A673 (cell line): ENCODE results near the gene GABRG3. TPM values are rescaled to one million over a fixed set of nuclear protein-coding genes. Genes with fewer than 3 reads are reported as not detected.

ENCODE experiments used
- BruUV-seq: library from RNA; stranded (reverse); fragments of 400-500 nt; replicated peaks from 2 replicates; lab custom pipeline; 2021; lab: Mats Ljungman, UMichigan
- CTCF ChIA-PET: fragments of 300-600 bp; sonication (Branson Sonifier 250); formaldehyde crosslinking; loops from one replicate; lab custom pipeline; 2022; ENCODE audit warnings: antibody characterized with exemption; lab: Charles Lee
- POLR2A ChIA-PET: fragments of 300-600 bp; sonication (Branson Sonifier 250); formaldehyde crosslinking; loops from one replicate; lab custom pipeline; 2022; ENCODE audit warnings: antibody characterized with exemption; ENCODE audit not compliant: low non-redundant PET; lab: Charles Lee
- DNase-seq: peaks from one replicate; pipeline ENCODE4 v3.0.0-alpha.2; 2015; ENCODE audit warnings: low spot score
- H3K27ac ChIP-seq: fragments of 200-600 bp; sonication (generic); 2 replicates; pipeline ENCODE4 v1.5.1; 2016; ENCODE audit warnings: mixed run types, low read depth, mild to moderate bottlenecking, mixed read lengths, antibody characterized with exemption, low read length; ENCODE audit not compliant: poor library complexity, severe bottlenecking
- H3K27me3 ChIP-seq: fragments of 200-600 bp; sonication (generic); replicated peaks from 2 replicates; pipeline ENCODE4 v1.6.1; 2017; ENCODE audit warnings: mixed run types, low read depth, mild to moderate bottlenecking, mixed read lengths, antibody characterized with exemption, low read length; ENCODE audit not compliant: insufficient read depth, poor library complexity
- H3K36me3 ChIP-seq: fragments of 200-600 bp; sonication (generic); 2 replicates; pipeline ENCODE4 v1.6.1; 2016; ENCODE audit warnings: mixed run types, mild to moderate bottlenecking, mixed read lengths, antibody characterized with exemption, low read length; ENCODE audit not compliant: insufficient read depth, poor library complexity, severe bottlenecking
- H3K4me1 ChIP-seq: fragments of 200-600 bp; sonication (generic); 2 replicates; pipeline ENCODE4 v1.6.1; 2017; ENCODE audit warnings: mixed run types, mild to moderate bottlenecking, mixed read lengths, antibody characterized with exemption, low read length; ENCODE audit not compliant: insufficient read depth, poor library complexity, severe bottlenecking
- H3K4me3 ChIP-seq: fragments of 200-600 bp; sonication (generic); 2 replicates; pipeline ENCODE4 v1.5.1; 2016; ENCODE audit warnings: low read depth, mixed run types, mild to moderate bottlenecking, mixed read lengths, low read length; ENCODE audit not compliant: poor library complexity, severe bottlenecking
- H3K9me3 ChIP-seq: fragments of 200-600 bp; sonication (generic); 2 replicates; pipeline ENCODE4 v1.6.1; 2016; ENCODE audit warnings: mixed run types, low read depth, mild to moderate bottlenecking, mixed read lengths, antibody characterized with exemption, low read length; ENCODE audit not compliant: poor library complexity, severe bottlenecking
- CTCF ChIP-seq: fragments of 300-800, 200-600 bp; sonication (generic); conservative IDR thresholded peaks from 2 replicates; pipeline ENCODE4 v1.5.1; 2017; ENCODE audit warnings: low read depth, mild to moderate bottlenecking, antibody characterized with exemption, low read length, moderate library complexity, mixed read lengths
- EZH2 ChIP-seq: fragments of 200-600 bp; sonication (generic); IDR thresholded peaks from 2 replicates; pipeline ENCODE4 v1.6.1; 2017; ENCODE audit warnings: borderline replicate concordance, low read depth, mild to moderate bottlenecking, mixed read lengths, antibody characterized with exemption, low read length; ENCODE audit not compliant: poor library complexity, severe bottlenecking
- intact Hi-C: fragments of 100-400 bp; cut with micrococcal nuclease; formaldehyde crosslinking; loops from one replicate; pipeline ENCODE4 v1.10.0; 2022; ENCODE audit not compliant: unreplicated experiment
- total RNA-seq: library from RNA; stranded (reverse); gene quantifications from 2 replicates; pipeline ENCODE4 v1.2.3, GENCODE V29; 2021

The GABRG3 gene
- total RNA-seq, 1 experiment from 2014 or later, result not detected

- H3K4me1 ChIP-seq, result no peaks in the 10 kb centered on the region
- no peak overlapping the region for H3K4me3 ChIP-seq
- no peaks in the 10 kb centered on the region for H3K27me3 ChIP-seq
- no TSS peak for BruUV-seq
- intact Hi-C loops, result no loop called here
- H3K36me3 ChIP-seq, result no peaks in the 10 kb centered on the region
- ChIA-PET POLR2A (no interaction called here), CTCF (no interaction called here)
- peaks cover 36% of the 10 kb centered on the region for H3K9me3 ChIP-seq
- H3K27ac ChIP-seq, result no peak overlapping the region
- TF ChIP-seq EZH2, result no peak
- TF ChIP-seq CTCF, result no peak
- DNase-seq, result no peak
These were observed 322.6 kb downstream of the GABRG3 start for GRCh38 chr15:27293607-27294006.

- Histone ChIP-seq H3K36me3 (no peaks in the 10 kb centered on the region), H3K4me1 (no peaks in the 10 kb centered on the region), H3K27ac (no peak overlapping the region), H3K9me3 (peaks cover 42% of the 10 kb centered on the region), H3K4me3 (no peak overlapping the region), H3K27me3 (no peaks in the 10 kb centered on the region)
- BruUV-seq, result no TSS peak
- DNase-seq, result no peak
- CTCF ChIA-PET, result no interaction called here
- POLR2A ChIA-PET, result no interaction called here
- no peak for TF ChIP-seq CTCF
- no peak for TF ChIP-seq EZH2
- intact Hi-C loops, result no loop called here
These were observed 346.8 kb downstream of the GABRG3 start for GRCh38 chr15:27317736-27318135.

GRCh38 chr15:27323801-27324200 lies 352.8 kb downstream of the GABRG3 start:
- Histone ChIP-seq H3K36me3 (no peaks in the 10 kb centered on the region), H3K27me3 (no peaks in the 10 kb centered on the region), H3K4me1 (no peaks in the 10 kb centered on the region), H3K27ac (no peak overlapping the region), H3K9me3 (peaks cover 71% of the 10 kb centered on the region), H3K4me3 (no peak overlapping the region)
- ChIA-PET CTCF (no interaction called here), POLR2A (interaction anchor here (0.6 kb wide), 1 partner anchor 1705 kb away, joined by 4 read pairs; no protein-coding TSS in a partner anchor)
- no peak for DNase-seq
- TF ChIP-seq EZH2 (no peak), CTCF (no peak)
- intact Hi-C loops, result no loop called here
- BruUV-seq, result no TSS peak
